Bronchial epithelial cell (primary cell): ENCODE data around the gene SLC37A1. TPM values are rescaled to one million over a fixed set of nuclear protein-coding genes. Genes with fewer than 3 reads are reported as not detected.

ENCODE experiments used
- DNase-seq: peaks from one replicate; pipeline ENCODE4 v3.0.0-alpha.2; 2010; ENCODE audit warnings: low read depth
- FAIRE-seq: peaks from 2 replicates; lab custom pipeline; 2011; peaks lifted over from hg19 to GRCh38; lab: Jason Lieb, UNC
- H3K27me3 ChIP-seq: 2 replicates; pipeline ENCODE4 v1.5.1; 2011; ENCODE audit warnings: low read length; ENCODE audit not compliant: control insufficient read depth, insufficient read depth
- H3K36me3 ChIP-seq: 2 replicates; pipeline ENCODE4 v1.5.1; 2011; ENCODE audit warnings: low read length; ENCODE audit not compliant: control insufficient read depth, insufficient read depth
- H3K4me3 ChIP-seq: 2 replicates; pipeline ENCODE4 v1.5.1; 2011; ENCODE audit warnings: mild to moderate bottlenecking, low read depth, low read length, control low read depth
- total RNA-seq: library from RNA; depleted of rRNA; stranded (reverse); fragments of >200 nt; gene quantifications from 2 replicates; pipeline ENCODE4 v1.2.1, GENCODE V29; 2014
- TF ChIP-seq, protein P1 (sequence below): IDR thresholded peaks from 2 replicates; pipeline ENCODE4 v1.5.1; 2011; ENCODE audit warnings: mild to moderate bottlenecking, moderate library complexity, low read length, control low read depth, inconsistent platforms; ENCODE audit not compliant: insufficient read depth, severe bottlenecking

The SLC37A1 gene
- total RNA-seq, 1 donor from 2014 or later = 7.1 TPM

DNA sequence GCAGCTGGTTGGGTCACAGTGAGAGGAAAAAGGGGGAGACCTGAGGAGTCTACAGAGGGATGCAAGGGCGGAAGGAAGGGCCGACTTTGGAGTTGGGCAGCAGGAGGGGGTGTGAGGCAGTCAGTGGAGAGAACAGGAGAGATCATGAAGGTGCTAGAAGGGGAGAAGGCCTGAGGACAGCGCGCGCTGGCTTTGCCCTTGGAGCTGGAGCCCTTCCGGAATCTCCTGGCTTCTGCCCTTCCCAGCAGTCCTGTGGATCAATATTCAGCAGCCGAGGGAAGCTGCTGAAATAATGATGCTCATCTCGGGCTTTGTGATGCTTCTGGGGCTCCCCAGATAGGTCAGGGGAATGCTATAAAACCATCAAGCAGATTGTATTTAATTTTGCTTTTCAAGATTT is 26.7 kb downstream of the SLC37A1 start:
- FAIRE-seq = no peak
- Histone ChIP-seq H3K36me3 (peaks cover 18% of the 10 kb centered on the region), H3K4me3 (no peak overlapping the region), H3K27me3 (no peaks in the 10 kb centered on the region)
- TF ChIP-seq, protein P1, sequence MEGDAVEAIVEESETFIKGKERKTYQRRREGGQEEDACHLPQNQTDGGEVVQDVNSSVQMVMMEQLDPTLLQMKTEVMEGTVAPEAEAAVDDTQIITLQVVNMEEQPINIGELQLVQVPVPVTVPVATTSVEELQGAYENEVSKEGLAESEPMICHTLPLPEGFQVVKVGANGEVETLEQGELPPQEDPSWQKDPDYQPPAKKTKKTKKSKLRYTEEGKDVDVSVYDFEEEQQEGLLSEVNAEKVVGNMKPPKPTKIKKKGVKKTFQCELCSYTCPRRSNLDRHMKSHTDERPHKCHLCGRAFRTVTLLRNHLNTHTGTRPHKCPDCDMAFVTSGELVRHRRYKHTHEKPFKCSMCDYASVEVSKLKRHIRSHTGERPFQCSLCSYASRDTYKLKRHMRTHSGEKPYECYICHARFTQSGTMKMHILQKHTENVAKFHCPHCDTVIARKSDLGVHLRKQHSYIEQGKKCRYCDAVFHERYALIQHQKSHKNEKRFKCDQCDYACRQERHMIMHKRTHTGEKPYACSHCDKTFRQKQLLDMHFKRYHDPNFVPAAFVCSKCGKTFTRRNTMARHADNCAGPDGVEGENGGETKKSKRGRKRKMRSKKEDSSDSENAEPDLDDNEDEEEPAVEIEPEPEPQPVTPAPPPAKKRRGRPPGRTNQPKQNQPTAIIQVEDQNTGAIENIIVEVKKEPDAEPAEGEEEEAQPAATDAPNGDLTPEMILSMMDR = no peak
- DNase-seq = no peak

DNA sequence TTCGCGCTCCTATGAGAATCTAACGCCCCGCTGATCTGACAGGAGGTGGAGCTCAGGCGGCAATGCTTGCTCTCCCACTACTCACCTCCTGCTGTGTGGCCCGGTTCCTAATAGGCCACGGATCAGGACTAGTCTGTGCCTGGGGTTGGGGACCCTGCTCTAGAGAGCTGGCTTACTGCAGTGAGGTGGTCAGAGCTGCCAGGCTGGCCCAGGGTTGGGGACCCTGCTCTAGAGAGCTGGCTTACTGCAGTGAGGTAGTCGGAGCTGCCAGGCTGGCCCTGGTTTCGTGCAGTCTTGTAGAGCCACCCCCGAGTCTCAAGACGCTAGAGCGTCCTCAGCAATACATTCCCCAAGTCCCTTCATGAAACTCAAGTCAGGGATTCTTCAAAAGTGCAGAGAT is 27.5 kb downstream of the SLC37A1 start:
- no peaks in the 10 kb centered on the region for H3K27me3 ChIP-seq
- peaks cover 16% of the 10 kb centered on the region for H3K36me3 ChIP-seq
- no peak overlapping the region for H3K4me3 ChIP-seq
- no peak for FAIRE-seq
- TF ChIP-seq, protein P1 = no peak
- DNase-seq = no peak

DNA sequence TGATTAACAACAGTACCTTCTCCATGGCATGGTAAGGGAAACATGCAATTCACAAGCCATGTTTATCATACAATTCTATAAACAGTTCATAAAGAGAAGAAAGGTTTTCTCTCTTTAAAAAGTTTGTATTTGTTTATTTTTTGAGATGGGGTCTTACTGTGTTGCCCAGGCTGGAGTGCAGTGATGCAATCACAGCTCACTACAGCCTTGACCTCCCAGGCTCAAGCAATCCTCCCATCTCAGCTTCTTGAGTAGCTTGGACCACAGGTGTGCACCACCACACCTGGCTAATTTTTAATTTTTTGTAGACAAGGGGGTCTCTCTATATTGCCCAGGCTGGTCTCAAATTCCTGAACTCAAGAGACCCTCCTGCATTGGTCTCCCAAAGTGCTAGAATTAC is 28.0 kb downstream of the SLC37A1 start:
- Histone ChIP-seq H3K36me3 (peaks cover 15% of the 10 kb centered on the region), H3K27me3 (no peaks in the 10 kb centered on the region), H3K4me3 (no peak overlapping the region)
- TF ChIP-seq, protein P1 = no peak
- DNase-seq (no peak), FAIRE-seq (no peak)

DNA sequence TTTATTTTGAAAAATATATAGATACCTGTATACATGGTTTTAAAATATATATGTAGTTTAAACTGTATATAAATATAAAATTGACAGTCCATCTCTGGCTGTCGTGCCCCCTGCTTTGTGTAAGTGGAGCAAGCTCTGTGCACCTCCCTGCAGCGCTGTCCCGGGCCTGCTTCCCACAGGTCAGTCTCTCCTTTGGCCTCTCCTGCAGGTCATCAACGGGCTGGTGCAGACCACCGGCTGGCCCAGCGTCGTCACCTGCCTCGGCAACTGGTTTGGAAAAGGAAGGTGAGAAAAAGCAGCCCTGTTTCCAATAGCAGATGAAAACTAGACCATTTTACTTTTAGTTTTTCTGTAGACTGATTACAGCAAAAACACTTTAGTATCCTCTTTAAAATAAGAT is 28.5 kb downstream of the SLC37A1 start:
- H3K27me3 ChIP-seq = no peaks in the 10 kb centered on the region
- H3K36me3 ChIP-seq = peaks cover 14% of the 10 kb centered on the region

DNA sequence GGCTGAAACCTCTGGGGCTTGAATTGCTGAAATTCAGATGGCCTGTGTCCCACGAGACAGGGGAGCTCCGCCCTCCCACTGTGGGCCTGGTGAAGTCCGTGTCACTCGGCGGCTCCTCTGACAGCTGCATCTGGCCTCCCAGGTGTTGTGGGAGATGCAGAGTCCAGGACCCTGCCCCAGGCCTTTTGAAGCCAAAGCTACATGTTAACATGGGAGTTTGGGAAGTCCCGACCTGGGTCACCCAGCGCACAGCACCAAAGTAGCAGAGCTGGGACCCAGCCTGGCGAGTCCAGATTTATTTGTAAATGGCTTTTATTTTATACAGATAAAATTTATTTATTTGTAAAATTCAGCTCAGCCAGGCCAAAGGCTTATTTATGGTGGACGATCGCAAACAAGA is 28.9 kb downstream of the SLC37A1 start:
- TF ChIP-seq, protein P1 = no peak
- DNase-seq (no peak), FAIRE-seq (no peak)
- Histone ChIP-seq H3K4me3 (no peak overlapping the region), H3K27me3 (no peaks in the 10 kb centered on the region), H3K36me3 (peaks cover 14% of the 10 kb centered on the region)

More for the DNA sequence above, 28.5 kb downstream of the SLC37A1 start:
- FAIRE-seq = no peak
- TF ChIP-seq, protein P1 = no peak
- no peak for DNase-seq
- H3K4me3 ChIP-seq = no peak overlapping the region
